NCI-H524 treated with DMSO at 0.1 percent for 48 hours (cell line): Measurements from ENCODE around the gene LRRC70.

Source experiments
- DNase-seq: peaks from one replicate; lab custom pipeline; 2025; lab: John Stamatoyannopoulos, UW

Gene LRRC70

GRCh38 chr5:62575489-62575888, 3.1 kb upstream of the LRRC70 start:
- no peak for DNase-seq

- DNase-seq, result no peak
Observed at GRCh38 chr5:62576570-62577170, 1.9 kb upstream of the LRRC70 start.

DNA sequence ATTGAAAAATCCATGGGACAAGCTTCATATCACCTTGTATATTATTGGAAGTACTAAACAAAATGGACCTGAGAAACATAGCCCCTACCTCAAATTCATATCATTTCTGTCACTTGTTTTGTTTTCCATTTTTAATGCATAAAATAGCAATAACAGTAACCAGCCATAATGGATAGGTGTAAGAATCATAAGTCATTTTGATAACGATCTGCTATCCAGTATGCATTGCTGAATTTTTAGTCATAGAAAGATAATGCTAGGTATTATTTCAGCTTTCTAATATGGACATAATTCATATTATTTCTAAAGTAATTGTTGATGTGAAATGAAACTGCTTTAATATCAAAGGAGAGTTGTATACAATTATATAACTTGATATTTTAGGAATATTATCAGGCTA, 1.1 kb upstream of the LRRC70 start:
- DNase-seq, result no peak

- DNase-seq, result no peak
Observed at GRCh38 chr5:62579761-62580160, 1.1 kb downstream of the LRRC70 start.

- DNase-seq, result no peak
Observed at GRCh38 chr5:62581836-62582597, 3.4 kb downstream of the LRRC70 start.

GRCh38 chr5:62584391-62584790, 5.8 kb downstream of the LRRC70 start:
- no peak for DNase-seq

DNA sequence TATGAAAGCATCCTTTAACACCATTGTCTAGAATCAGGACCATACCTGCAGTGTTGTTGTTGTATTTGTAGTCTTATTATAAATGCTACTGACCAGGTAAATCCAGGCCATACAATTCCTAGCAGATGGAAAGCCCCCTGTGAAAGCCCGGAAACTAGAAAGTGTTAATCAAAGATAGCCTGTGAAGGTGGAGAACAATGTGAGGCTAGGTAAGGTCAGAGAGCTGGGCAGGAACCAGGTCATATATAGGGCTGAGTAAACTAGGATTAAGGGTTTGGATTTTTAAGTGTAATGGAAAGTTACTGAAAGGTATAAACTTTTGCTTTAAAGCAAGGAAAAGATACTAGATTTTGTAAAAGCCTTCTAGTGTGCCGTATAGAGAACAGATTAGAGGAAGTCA, 6.7 kb downstream of the LRRC70 start:
- no peak for DNase-seq

- DNase-seq, result no peak
Observed at GRCh38 chr5:62585751-62586150, 7.1 kb downstream of the LRRC70 start.

GRCh38 chr5:62587737-62588136, 9.1 kb downstream of the LRRC70 start:
- DNase-seq, result no peak

GRCh38 chr5:62588668-62589067, 10.0 kb downstream of the LRRC70 start:
- no peak for DNase-seq

DNA sequence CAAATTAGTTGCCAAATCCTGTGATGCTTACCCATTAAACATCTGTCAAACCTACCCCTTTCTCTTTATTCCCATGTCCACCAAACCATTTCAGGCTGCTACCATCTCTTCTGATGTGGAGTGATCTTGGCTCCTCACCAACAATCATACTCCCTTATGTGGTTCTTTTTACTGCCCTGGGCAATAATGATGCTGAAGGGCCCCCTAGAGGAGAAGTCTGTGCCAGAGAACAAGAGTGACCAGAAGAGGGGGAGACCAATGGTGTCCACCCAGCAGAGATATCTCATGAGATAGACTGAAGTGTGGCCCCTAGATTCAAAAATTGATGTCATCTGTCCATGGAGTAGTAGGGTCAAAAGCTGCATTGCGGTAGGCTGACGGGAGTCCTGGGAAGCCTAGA, 10.9 kb downstream of the LRRC70 start:
- DNase-seq, result no peak

- DNase-seq, result no peak
Observed at GRCh38 chr5:62590387-62590786, 11.8 kb downstream of the LRRC70 start.

GRCh38 chr5:62592558-62592957, 13.9 kb downstream of the LRRC70 start:
- no peak for DNase-seq

DNA sequence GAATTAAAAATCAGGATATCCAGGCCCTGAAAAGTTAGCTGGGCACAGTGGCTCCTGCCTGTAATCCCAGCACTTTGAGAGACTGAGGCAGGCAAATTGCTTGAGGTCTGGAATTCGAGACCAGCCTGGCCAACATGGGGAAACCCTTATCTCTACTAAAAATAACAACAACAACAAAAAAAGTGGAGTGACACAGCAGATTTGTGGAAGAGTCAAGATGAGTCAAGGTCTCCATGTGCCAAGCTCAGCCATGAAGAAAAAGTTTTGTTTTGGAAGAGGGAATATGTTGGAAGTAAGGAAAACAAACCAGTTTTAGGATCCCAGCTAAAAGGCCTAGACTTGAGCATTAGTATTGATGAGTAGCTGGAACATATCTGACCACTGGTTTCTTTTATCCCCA, 14.7 kb downstream of the LRRC70 start:
- DNase-seq, result no peak

GRCh38 chr5:62594364-62594984, 15.9 kb downstream of the LRRC70 start:
- DNase-seq, result no peak

- DNase-seq, result no peak
Observed at GRCh38 chr5:62596096-62596495, 17.5 kb downstream of the LRRC70 start.

GRCh38 chr5:62596691-62597090, 18.1 kb downstream of the LRRC70 start:
- DNase-seq, result no peak

GRCh38 chr5:62597314-62597713, 18.7 kb downstream of the LRRC70 start:
- no peak for DNase-seq

DNA sequence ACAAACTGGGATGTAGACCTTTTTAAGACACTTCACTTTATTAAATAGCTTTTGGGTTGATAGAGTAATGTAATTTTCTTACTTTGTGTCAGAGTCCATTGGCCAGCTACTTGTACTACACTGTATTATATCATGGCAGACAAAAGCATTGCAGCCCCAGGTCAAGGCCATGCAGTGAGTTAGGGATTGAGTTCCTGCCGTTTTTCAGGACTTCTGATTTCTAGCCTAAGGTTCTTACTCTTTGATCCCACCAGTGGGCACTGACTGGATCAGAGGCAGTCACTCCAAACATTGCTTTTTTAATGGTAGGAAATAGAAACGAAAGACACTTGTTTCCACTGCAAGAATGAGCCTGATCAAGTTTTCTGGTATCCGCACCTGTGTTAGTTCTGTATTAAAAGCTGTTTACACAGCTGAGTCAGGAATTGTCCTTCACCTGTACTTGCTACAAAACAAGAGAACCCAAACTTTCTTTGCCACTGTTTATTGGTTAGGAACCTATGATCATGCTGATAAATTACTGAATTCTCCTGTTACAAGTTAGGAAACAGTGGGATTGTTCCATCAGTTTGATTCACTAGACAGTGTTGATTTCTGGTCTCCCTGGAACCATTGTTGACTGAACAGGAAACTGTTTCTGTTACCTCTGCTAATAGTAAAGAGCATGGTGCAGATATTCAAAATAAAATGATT, 22.1 kb downstream of the LRRC70 start:
- DNase-seq, result no peak

- DNase-seq, result no peak
Observed at GRCh38 chr5:62603934-62604333, 25.3 kb downstream of the LRRC70 start.

- DNase-seq, result no peak
Observed at GRCh38 chr5:62605638-62606037, 27.0 kb downstream of the LRRC70 start.

DNA sequence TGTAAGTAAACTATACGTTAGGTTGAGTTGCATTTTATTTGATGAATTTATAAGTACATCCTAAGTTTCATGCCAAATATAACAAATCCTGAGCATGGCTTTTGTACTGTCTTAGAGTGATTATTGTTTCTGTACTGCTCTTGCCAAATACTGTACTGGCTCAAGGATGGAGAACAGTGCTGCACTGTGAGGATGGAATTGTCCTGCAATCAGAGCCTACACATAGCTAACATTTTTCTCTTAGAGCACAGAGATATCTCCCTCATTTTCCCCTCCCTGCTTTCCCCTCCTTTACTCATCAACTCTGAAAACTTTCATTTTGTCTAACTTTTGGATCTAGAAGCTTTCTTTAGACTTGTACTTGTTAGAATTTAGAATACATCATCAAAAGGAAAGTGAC, 28.3 kb downstream of the LRRC70 start:
- DNase-seq, result no peak

- DNase-seq, result no peak
Observed at GRCh38 chr5:62607615-62608014, 29.0 kb downstream of the LRRC70 start.
